Measurements from ENCODE around the gene ZRANB3.

DNA sequence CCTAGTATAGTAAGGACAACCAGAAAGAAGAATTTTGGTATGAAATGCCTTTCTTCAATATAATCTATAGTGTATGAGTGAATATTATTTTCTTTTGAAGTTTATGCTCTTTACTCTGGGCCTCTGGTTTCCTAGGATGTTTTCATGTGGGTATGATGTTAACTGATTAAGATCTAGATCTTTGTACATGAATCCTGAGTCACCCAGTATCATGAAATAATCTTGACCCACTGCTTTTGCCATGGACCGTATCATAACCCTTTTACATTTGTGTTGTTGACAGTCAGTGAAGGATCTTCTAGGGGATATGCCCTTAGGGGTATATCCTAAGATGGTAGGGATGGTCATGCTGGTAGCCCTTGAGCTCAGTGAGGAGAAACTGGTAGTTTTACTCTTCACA is 378.7 kb downstream of the ZRANB3 start:
- TF ChIP-seq CTCF (IDR thresholded peaks at IDR 0.05) (no peak), POLR2A (IDR thresholded peaks at IDR 0.05) (no peak)

Data from heart left ventricle (tissue), 13 donors.